HL-60 (cell line): ENCODE data around the gene POLD3.

Experiments used
- DNase-seq, 2 experiments: peaks; one replicate each; pipeline ENCODE4 v3.0.0-alpha.2; 2010 to 2020; ENCODE audit warnings: low read depth in 1 of 2, low spot score in 1 of 2
- H3K27ac ChIP-seq: fragments of 250-450 bp; sonication (Bioruptor Pico); replicated peaks from 2 replicates; pipeline ENCODE4 v1.5.1; 2020; ENCODE audit warnings: mild to moderate bottlenecking, moderate library complexity
- H3K27me3 ChIP-seq: fragments of 250-450 bp; sonication (Bioruptor Pico); 2 replicates; pipeline ENCODE4 v1.5.1; 2021; ENCODE audit warnings: mild to moderate bottlenecking, moderate library complexity; ENCODE audit not compliant: insufficient read depth, poor library complexity, severe bottlenecking
- H3K4me3 ChIP-seq: replicated peaks from 2 replicates; pipeline ENCODE4 v1.5.1; 2011; ENCODE audit warnings: mild to moderate bottlenecking, control low read depth, low read length; ENCODE audit not compliant: insufficient read depth
- CTCF ChIP-seq: IDR thresholded peaks from one replicate; pipeline ENCODE4 v1.5.1; 2011; ENCODE audit warnings: low read length, control low read depth, inconsistent platforms; ENCODE audit not compliant: insufficient read depth
- GABPA ChIP-seq: IDR thresholded peaks from 2 replicates; pipeline ENCODE4 v1.6.1; 2012; ENCODE audit warnings: low read depth
- POLR2AphosphoS5 ChIP-seq: IDR thresholded peaks from 2 replicates; pipeline ENCODE4 v1.6.1; 2012; ENCODE audit warnings: low read depth
- REST ChIP-seq: IDR thresholded peaks from 2 replicates; pipeline ENCODE4 v1.6.1; 2012; ENCODE audit warnings: low read depth; ENCODE audit not compliant: insufficient replicate concordance
- SPI1 ChIP-seq: IDR thresholded peaks from 2 replicates; pipeline ENCODE4 v1.6.1; 2012; ENCODE audit warnings: low read depth, mild to moderate bottlenecking, borderline replicate concordance

The POLD3 gene

GRCh38 chr11:74559110-74559933, 33.1 kb upstream of the POLD3 start:
- DNase-seq = no peak

GRCh38 chr11:74559934-74560309, 32.5 kb upstream of the POLD3 start:
- H3K27me3 ChIP-seq = no peaks in the 10 kb centered on the region
- TF ChIP-seq REST = no peak
- no peak for TF ChIP-seq SPI1
- no peak for TF ChIP-seq CTCF
- no peak for TF ChIP-seq GABPA
- TF ChIP-seq POLR2AphosphoS5 = no peak
- DNase-seq = no peak
- no peak overlapping the region for H3K4me3 ChIP-seq
- no peak overlapping the region for H3K27ac ChIP-seq

More at GRCh38 chr11:74559110-74559933, 33.1 kb upstream of the POLD3 start:
- Histone ChIP-seq H3K27me3 (no peaks in the 10 kb centered on the region), H3K4me3 (no peak overlapping the region), H3K27ac (no peak overlapping the region)
- no peak for TF ChIP-seq REST
- no peak for TF ChIP-seq CTCF
- no peak for TF ChIP-seq POLR2AphosphoS5

GRCh38 chr11:74566146-74566960, 26.0 kb upstream of the POLD3 start:
- no peak for DNase-seq
- TF ChIP-seq GABPA = no peak
- Histone ChIP-seq H3K27me3 (no peaks in the 10 kb centered on the region), H3K27ac (no peak overlapping the region), H3K4me3 (no peak overlapping the region)

GRCh38 chr11:74568028-74568427, 24.4 kb upstream of the POLD3 start:
- DNase-seq = no peak
- Histone ChIP-seq H3K27ac (no peak overlapping the region), H3K4me3 (no peak overlapping the region), H3K27me3 (no peaks in the 10 kb centered on the region)
- TF ChIP-seq CTCF (no peak), GABPA (no peak), REST (no peak), POLR2AphosphoS5 (no peak), SPI1 (no peak)
